HG03060 (cell line): ENCODE measurements around the gene DAGLA.
A peak's percentile ranks its signal among the peaks of the same experiment; 100 is the strongest.

Source experiments
- ATAC-seq: cut with Tn5 transposase; IDR thresholded peaks from one replicate; pipeline ENCODE4 v1.9.1; 2021; ENCODE audit warnings: low read depth, moderate number of reproducible peaks; ENCODE audit not compliant: unreplicated experiment

Gene DAGLA

DNA sequence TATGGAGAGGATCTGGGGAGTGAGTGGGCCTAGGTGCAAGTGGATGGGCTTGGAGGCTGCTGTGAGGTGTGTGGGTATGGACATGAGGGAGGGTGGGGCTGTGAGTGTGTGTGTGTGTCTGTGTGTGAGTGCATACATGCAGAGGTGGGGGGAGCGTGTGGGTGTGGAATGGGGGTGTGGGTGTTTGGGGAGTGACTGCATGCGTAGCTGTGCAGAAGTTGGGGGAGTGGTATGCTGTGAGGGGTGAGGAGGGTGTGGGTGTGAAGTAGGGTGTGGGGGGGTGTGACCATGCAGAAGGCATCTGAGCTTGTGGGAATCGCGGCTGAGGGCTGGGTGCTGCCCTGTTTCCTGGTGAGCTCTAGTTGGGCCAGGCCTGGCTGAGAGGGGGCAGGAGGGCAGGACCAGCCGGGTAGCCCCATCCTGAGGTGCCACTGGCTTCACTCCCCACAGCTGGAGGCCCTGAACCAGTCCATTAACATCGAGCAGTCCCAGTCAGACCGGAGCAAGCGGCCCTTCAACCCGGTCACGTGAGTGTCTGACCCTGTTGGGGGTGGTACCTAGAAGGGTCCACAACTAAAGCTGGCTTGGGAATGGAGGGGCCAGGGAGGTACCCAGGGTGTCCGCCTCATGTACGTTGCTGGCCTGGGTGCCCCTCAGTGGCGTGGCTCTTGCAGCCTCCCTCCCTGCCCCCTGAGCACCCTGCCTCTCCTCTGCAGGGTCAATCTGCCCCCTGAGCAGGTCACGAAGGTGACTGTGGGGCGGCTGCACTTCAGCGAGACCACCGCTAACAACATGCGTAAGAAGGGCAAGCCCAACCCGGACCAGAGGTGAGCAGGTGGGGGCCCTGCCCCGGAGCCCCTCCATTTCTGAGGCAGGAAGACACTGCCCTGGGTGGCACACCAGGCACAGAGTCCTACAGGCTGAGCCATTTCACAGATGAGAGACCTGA is 95.7 kb downstream of the DAGLA start:
- no peak for ATAC-seq

DNA sequence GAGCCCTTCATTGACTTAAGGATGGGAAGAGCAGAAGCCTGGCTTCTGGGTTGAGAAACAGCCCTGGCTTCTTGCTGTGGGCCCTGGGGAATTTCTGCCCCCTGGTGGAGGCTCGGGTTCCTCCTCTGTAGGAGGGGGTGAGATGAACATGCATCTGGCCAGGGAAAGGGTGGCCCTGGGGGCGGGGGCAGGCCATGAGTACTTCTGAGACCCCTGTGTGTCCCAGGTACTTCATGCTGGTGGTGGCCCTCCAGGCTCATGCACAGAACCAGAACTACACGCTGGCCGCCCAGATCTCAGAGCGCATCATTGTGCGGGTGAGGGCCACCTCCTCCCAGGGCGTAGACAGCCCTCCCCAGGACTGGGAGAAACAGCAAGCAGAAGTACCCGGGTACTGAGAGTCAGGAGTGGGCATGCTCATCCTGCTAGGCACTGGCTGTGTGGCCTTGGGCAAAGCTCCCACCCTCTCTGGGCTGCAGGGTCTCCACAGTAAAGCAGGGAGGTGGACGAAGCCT is 96.4 kb downstream of the DAGLA start:
- ATAC-seq = no peak

DNA sequence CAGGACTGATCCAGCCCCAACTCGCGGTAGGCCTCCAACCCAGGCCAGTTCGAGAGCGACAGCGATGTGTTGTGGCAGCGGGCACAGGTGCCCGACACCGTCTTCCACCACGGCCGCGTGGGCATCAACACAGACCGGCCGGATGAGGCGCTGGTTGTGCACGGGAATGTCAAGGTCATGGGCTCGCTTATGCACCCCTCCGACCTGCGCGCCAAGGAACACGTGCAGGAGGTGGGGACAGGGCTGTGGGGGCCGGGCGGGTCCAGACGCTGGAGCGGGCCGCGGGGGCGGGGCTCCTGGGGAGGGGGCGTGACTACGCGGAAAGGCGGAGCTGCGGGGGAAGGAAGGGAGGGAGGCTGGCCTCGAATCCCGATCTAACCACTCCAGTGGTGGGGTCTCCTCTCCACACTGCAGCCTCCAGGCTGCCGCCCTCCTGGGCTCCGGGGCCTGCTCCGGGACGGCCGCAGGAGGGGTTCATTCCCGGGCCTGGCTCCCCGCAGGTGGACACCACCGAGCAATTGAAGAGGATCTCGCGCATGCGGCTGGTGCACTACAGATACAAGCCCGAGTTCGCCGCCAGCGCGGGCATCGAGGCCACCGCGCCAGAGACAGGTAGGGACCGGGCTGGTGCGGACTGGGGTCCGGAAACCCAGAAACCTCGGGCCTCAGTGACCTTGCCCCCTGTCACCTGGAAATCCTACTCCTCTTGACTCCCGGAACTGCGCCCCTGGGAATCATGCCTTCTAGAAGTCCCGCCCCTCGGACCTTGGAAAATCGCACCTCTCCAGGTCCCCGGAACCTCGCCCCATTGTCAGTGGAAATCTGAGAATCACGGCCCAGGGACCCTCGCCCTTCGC is 97.3 kb downstream of the DAGLA start:
- ATAC-seq = no peak

DNA sequence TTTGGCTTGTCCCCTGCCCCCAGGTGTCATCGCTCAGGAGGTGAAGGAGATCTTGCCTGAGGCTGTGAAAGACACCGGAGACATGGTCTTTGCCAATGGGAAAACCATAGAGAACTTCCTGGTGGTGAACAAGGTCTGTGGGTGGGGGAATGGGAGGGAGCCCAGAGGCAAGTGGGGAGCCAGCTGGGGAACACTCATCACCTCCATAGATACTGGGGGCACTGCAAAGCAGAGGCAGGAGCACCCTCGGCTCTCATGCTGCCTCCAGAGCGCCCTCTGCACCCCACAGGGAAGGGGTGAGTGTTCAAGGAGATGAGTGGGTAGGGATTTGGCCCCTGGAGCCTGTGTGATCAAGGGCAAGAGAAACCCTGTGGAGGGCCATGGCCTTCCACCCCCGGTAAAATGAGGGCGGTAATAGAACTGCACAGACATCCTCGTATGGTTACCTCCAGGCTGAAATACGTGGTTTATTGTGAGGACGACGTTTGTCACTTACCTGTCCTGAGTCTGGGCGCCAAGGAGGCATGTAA is 98.2 kb downstream of the DAGLA start:
- ATAC-seq = no peak

DNA sequence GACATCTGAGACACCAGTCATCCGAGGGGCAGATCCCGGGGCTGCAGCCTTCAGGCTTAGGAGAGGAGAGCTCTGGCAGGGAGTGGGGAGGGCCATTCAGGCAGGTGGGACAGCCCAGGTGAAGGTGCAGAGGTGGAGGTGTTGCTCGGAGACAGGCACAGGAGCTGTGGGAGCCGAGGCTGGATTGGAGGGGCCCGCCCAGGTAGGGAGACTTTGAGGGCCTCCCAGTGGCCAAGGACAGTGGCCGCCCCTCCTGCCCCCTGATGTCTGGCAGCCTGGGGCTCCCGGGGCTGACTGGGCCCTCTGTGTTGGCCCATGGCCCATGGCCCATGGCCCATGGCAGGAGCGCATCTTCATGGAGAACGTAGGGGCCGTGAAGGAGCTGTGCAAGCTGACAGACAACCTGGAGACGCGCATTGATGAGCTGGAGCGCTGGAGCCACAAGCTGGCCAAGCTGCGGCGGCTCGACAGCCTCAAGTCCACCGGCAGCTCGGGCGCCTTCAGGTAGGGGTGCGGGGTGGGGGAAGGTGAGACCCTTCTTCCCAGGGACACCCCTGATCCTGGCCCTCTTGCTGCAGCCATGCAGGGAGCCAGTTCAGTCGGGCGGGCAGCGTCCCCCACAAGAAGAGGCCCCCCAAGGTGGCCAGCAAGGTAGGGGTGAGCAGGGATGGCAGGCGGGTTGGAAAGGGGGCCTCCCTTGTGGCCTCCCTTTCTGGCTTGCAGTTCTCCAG is 98.9 kb downstream of the DAGLA start:
- no peak for ATAC-seq

DNA sequence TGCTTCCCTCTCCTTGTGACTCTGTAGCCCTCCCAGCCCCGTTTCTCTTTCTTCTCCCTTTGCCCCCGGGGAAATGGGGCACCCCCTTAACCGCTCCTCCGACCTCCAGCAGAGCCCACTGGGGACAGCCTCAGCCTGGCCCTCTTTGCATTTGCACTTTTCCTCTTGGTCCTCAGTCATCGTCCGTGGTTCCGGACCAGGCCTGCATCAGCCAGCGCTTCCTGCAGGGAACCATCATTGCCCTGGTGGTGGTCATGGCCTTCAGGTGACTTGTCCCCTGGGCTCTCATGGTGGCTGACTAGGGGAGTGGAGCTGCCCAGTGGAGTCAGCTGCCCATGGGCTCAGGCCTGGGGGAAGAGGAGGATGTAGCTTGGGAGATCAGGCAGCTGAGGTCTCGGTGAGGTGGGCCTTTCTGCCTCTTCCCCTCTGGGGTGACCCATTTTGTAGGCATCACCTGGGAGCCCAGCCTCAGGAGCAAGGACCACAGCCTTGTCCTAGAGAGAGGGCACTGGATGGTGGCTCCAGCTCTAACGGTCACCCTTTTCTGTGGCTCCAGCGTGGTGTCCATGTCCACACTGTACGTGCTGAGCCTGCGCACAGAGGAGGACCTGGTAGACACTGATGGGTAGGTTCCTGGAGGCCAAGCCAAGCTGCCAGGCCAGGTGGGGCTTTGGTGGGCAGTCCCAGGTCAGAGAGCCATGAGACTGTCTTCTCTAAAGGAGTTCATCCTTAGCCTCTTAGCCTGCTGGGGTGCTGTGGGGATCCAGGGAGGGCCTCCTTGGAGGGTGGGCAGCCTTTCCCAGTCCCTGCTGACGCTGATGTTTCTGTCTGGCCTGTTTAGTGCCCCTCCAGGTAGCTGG is 99.7 kb downstream of the DAGLA start:
- no peak for ATAC-seq

DNA sequence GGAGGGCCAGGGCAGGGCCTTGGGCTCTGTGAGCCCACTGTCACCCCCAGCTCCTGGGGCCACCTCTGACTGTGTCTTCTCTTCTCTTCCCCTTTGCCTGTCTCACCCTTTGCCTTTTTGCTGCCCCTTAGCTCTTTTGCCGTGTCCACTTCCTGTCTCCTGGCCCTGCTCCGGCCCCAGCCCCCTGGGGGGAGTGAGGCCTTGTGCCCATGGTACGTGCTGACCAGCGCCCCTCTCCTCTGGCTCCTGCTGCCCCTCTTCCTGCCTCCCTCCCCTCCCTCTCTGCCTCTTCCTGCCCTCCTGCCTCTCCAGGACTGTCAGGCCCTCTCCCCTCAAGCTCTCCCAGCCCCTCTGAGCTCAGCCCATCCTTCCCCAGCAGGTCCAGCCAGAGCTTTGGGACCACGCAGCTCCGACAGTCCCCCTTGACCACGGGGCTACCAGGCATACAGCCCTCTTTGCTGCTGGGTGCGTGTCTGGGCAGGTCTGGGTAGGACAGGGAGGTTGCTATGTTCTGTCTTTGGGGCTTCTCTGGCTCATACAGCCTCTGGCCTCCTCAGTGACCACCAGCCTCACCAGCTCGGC is 100.5 kb downstream of the DAGLA start:
- no peak for ATAC-seq

DNA sequence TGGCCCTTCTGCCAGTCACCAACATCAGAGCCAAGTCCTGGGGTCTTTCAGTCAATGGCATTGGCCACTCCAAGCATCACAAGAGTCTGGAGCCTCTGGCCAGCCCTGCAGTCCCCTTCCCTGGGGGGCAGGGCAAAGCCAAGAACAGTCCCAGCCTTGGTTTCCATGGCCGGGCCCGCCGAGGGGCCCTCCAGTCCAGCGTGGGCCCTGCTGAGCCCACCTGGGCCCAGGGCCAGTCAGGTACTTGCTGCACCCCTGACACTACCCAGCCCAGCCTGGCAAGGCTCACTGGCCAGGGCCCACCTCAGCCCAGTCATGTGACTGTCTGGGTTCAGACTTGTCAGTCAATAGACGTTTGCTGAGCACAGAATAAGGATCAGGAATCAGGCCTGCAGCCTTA is 101.4 kb downstream of the DAGLA start:
- ATAC-seq = no peak

DNA sequence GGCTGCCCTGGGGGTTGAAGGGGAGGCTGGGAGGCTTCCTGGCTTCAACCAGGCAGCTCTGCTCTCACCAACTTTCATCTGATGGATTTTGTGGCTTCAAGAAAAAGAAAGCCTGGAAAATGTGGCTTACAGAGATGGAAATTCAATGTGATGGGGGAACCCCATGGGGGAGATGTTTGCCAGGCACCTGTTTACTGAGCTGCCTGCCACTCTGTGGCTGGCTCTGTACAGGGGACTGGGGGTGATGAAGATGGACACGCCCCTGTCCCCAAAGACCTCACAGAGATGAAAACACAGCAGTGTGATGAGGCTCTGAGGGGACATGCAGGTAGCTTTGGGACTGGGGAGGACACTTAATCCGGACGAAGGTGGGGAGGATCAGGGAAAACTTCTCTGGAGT is 102.1 kb downstream of the DAGLA start:
- ATAC-seq = no peak

DNA sequence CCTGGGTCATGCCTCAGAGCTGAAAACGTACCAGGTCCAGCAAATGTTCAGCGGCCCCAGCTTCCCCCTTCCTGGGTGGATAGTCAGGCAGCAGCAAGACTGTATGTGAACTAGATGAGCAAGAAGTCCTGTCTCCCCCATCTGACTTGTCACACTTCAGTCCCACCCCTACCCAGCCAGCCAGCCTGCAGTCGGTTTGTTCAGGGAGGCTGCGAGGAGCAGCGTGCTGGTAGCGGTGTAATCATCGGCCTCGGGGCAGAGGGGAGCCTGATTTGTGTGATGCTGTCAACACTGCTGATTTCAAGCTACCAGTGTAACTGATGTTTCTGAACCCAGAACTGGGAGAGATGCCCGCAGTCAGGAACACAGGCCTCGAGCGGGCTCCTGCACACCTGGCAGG is 102.7 kb downstream of the DAGLA start:
- ATAC-seq = no peak

DNA sequence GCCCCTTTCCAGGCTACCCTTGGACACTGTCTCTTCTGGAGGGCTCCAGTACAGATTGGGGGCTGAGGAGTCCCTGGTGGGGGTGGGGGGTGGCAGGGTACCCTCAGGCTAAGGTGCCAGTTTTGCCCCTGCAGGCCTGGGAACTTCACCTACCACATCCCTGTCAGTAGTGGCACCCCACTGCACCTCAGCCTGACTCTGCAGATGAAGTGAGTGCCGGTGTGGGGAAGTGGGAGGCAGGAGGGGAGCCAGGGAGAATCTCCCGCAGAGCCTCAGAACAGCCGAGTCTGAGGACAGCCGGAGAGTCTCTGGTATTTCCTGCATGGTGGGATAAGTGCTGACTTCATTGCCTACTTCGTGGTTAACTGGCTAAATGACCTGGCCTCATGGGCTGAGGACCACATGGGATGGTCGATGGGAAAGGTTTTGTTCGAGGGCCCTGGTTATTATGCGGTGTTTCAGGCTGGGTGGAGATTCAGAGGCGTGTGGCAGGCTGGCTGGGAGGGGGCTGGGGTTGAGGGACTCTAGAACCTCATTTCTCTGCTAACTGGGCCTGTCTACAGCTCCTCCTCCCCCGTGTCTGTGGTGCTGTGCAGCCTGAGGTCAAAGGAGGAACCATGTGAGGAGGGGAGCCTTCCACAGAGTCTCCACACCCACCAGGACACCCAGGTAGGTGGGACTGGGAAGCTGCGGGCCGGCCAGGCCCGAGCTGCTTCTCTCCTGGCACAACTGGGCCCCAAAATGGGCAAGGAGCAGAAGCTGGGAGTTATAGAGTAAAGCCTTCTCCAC is 103.7 kb downstream of the DAGLA start:
- ATAC-seq = no peak

DNA sequence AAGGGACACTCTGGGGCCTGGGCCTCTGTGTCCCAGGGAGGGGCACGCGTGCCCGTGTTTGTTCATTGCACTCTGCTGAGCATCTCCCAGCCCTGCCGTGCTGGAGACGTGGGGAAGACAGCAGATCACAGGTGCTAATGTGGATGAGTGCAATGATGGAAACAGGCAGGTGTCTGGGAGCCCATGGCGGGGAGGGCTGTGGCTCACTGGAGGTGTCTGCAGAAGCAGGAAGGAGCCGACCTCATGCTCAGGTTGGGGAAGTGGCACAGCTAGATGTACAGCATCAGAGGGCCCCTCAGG is 104.3 kb downstream of the DAGLA start:
- no peak for ATAC-seq

DNA sequence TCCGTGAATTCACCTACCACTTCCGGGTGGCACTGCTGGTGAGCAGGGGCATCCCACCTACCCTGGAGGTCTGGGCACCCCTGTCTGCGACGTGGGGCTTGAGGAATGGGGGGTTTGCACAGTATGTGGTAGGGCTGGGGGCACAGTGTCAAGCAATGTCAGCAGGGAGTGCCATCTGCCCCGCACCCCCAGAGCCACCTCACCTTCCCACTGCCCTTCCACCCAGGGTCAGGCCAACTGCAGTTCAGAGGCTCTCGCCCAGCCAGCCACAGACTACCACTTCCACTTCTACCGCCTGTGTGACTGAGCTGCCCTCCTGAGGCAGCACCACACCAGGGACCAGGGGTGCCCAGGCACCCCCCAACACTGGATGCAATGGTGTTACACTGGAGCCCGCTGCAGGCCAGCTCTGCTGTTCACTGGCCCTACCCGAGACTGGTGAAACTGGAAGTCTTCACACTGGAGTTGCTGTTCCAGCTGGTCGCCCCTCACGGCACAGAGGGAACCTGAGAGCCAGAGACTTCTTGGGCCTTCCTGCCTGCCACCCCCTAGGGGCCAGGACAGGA is 105.7 kb downstream of the DAGLA start:
- ATAC-seq = no peak

DNA sequence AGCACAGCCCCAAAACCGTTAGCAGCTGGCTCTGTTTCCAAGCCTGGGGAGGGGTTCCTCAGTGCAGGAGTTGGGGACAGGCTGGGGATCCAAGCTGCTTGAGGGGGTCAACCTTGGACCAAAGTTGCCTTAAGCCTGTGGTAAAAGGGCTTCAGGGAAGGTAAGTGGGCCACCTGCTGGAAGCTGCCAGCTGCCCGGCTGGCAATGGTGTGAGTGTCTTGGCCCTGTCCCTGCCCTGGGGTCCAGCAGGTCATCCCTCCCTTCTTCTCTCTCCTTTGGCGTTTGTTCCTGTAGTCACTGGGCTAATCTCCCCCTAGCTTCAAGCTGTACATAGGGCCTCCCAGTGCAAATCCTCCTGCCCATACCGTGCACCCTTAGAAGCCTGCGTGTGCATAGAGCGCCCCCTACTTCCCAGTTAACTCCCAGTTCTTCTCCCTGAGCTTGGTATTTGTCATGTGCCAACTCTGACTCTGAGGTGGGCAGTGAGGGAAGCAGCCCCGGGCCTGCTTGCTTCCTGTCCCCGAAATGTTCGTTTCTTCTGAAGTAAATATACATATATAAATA is 107.8 kb downstream of the DAGLA start:
- ATAC-seq = no peak

DNA sequence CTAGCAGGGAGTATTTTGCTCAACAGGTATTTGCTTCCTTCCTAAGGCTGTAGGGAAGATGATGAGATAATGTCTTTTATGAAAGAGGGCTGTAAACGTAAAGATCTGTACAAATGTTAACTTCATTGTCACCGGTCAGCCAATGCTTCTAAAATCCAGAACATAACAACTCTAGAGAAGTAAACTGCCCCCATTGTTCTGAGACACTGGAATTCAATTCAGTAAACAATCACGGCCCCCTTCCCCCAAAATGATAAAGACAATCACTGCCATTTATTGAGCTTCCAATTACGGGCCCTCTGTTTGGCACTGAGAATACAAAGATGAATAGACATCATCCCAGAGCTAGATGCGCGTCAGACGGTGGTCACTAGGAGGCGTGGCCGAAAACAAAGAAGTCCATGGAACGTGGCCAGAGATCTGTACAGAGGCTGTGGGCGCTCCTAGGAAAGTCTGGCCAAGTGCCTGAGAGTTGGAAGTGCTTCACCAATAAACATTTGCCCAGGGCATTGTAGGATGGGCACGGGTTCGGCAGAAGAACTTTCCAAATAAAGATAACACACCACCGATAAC is 111.6 kb downstream of the DAGLA start:
- no peak for ATAC-seq

DNA sequence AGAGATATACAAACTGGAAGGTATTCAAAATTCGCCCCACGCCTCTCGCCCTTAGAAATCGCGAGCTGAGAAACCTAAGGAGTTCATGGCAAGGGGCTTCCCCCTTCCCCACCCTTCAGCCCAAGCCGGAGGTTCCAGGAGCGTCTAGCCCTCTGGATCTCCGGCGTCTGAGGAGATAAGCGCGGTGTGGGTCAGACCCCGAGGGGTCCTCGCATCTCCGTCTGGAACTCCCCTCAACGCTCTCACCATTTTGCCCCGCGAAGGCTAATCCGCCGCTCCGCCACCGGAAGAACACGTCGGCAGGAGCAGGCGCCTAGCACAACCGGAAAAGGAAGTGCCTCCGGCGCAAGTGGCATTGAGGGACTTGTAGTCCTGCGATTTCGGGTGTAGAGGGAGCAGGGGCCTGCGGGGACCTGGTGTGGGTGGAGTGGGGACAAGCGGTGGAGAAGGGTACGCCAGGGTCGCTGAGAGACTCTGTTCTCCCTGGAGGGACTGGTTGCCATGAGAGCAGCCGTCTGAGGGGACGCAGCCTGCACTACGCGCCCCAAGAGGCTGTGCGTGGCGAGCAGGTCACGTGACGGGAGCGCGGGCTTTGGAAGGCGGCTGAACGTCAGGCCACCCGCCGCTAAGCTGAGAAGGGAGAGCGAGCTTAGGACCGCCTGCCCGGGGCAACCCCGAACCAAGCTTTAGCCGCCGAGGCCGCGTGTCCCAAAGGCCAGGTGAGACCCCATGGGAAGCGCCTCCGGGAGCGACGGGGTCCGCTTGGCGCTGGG is 112.3 kb downstream of the DAGLA start, which contains the start of the genes FEN1 and TMEM258:
Gene FEN1 (plus strand): TSS at position 602 of the 773 bp plus-strand sequence. CDS start 2,451 bp downstream, outside the sequence.
Gene TMEM258 (minus strand): TSS at position 290 of the 773 bp plus-strand sequence. CDS start 41 bp downstream, at position 249.
- ATAC-seq = peak; percentile 53
